ENCODE measurements around the gene HECA. TPM values are rescaled to one million over a fixed set of nuclear protein-coding genes. Genes with fewer than 3 reads are reported as not detected.

The HECA gene
- total RNA-seq, 1 donor from 2014 or later: 38.3 TPM

- peaks cover 10% of the 10 kb centered on the region for H3K4me1 Mint-ChIP-seq
- POLR2A ChIA-PET: interaction anchor here (0.5 kb wide), 1 partner anchor 59 kb away, joined by 4 read pairs; no protein-coding TSS in a partner anchor
- CTCF ChIA-PET: no interaction called here
- no peaks in the 10 kb centered on the region for H3K27me3 Mint-ChIP-seq
- H3K4me3 Mint-ChIP-seq: no peak overlapping the region
- DNase-seq (no peak), ATAC-seq (ENCODE audit: low read depth) (no peak)
- peaks cover 10% of the 10 kb centered on the region for H3K36me3 Mint-ChIP-seq (ENCODE audit: low read depth)
- no peak for TF ChIP-seq CTCF (IDR thresholded peaks at IDR 0.05)
- H3K27ac Mint-ChIP-seq: no peak overlapping the region
- no peaks in the 10 kb centered on the region for H3K9me3 Mint-ChIP-seq
- intact Hi-C loops (cut with micrococcal nuclease): no loop called here
These were observed 51.8 kb downstream of the HECA start for GRCh38 chr6:139186692-139187091.

GRCh38 chr6:139187489-139187888 lies 52.6 kb downstream of the HECA start:
- peaks cover 4% of the 10 kb centered on the region for H3K36me3 Mint-ChIP-seq (ENCODE audit: low read depth)
- no peak overlapping the region for H3K4me3 Mint-ChIP-seq
- TF ChIP-seq CTCF (IDR thresholded peaks at IDR 0.05): no peak
- CTCF ChIA-PET: no interaction called here
- H3K4me1 Mint-ChIP-seq: peaks cover 10% of the 10 kb centered on the region
- DNase-seq: no peak
- intact Hi-C loops (cut with micrococcal nuclease): no loop called here
- H3K27me3 Mint-ChIP-seq: no peaks in the 10 kb centered on the region
- no peak for ATAC-seq (ENCODE audit: low read depth)
- POLR2A ChIA-PET: no interaction called here
- no peak overlapping the region for H3K27ac Mint-ChIP-seq
- no peaks in the 10 kb centered on the region for H3K9me3 Mint-ChIP-seq

GRCh38 chr6:139189665-139190064 lies 54.8 kb downstream of the HECA start:
- H3K36me3 Mint-ChIP-seq (ENCODE audit: low read depth): peaks cover 4% of the 10 kb centered on the region
- intact Hi-C loops (cut with micrococcal nuclease): no loop called here
- H3K27ac Mint-ChIP-seq: no peak overlapping the region
- ATAC-seq (ENCODE audit: low read depth): no peak
- ChIA-PET POLR2A (no interaction called here), CTCF (no interaction called here)
- no peak for TF ChIP-seq CTCF (IDR thresholded peaks at IDR 0.05)
- H3K9me3 Mint-ChIP-seq: no peaks in the 10 kb centered on the region
- H3K27me3 Mint-ChIP-seq: no peaks in the 10 kb centered on the region
- no peak overlapping the region for H3K4me3 Mint-ChIP-seq
- peaks cover 10% of the 10 kb centered on the region for H3K4me1 Mint-ChIP-seq
- no peak for DNase-seq

- H3K27ac Mint-ChIP-seq: no peak overlapping the region
- H3K36me3 Mint-ChIP-seq (ENCODE audit: low read depth): no peaks in the 10 kb centered on the region
- H3K4me3 Mint-ChIP-seq: no peak overlapping the region
- POLR2A ChIA-PET: no interaction called here
- intact Hi-C loops (cut with micrococcal nuclease): no loop called here
- H3K27me3 Mint-ChIP-seq: no peaks in the 10 kb centered on the region
- no peak for DNase-seq
- H3K4me1 Mint-ChIP-seq: no peaks in the 10 kb centered on the region
- no peaks in the 10 kb centered on the region for H3K9me3 Mint-ChIP-seq
- CTCF ChIA-PET: no interaction called here
- TF ChIP-seq CTCF (IDR thresholded peaks at IDR 0.05): no peak
- ATAC-seq (ENCODE audit: low read depth): no peak
These were observed 59.9 kb downstream of the HECA start for GRCh38 chr6:139194740-139195139.

- intact Hi-C loops (cut with micrococcal nuclease): no loop called here
- no peak for DNase-seq
- H3K27me3 Mint-ChIP-seq: no peaks in the 10 kb centered on the region
- no peak overlapping the region for H3K4me3 Mint-ChIP-seq
- no peak for TF ChIP-seq CTCF (IDR thresholded peaks at IDR 0.05)
- CTCF ChIA-PET: interaction anchor here (1.5 kb wide), 1 partner anchor 21 kb away, joined by 6 read pairs; no protein-coding TSS in a partner anchor
- POLR2A ChIA-PET: no interaction called here
- H3K36me3 Mint-ChIP-seq (ENCODE audit: low read depth): no peaks in the 10 kb centered on the region
- no peaks in the 10 kb centered on the region for H3K4me1 Mint-ChIP-seq
- H3K27ac Mint-ChIP-seq: no peak overlapping the region
- no peak for ATAC-seq (ENCODE audit: low read depth)
- H3K9me3 Mint-ChIP-seq: no peaks in the 10 kb centered on the region
These were observed 63.8 kb downstream of the HECA start for GRCh38 chr6:139198529-139199288.
